MM.1S (cell line): ENCODE results near the gene BTBD9.

Source experiments
- CTCF ChIP-seq: fragments of 300-600 bp; sonication (generic); IDR thresholded peaks from 2 replicates; pipeline ENCODE4 v1.5.1; 2016; ENCODE audit warnings: antibody characterized with exemption, low read length, mixed read lengths
- EZH2phosphoT487 ChIP-seq: fragments of 300-600 bp; sonication (generic); IDR thresholded peaks from 2 replicates; pipeline ENCODE4 v1.6.1; 2018; ENCODE audit warnings: antibody characterized with exemption, low read length

GRCh38 chr6:38492031-38492430 is 147.7 kb downstream of the BTBD9 start:
- TF ChIP-seq CTCF (no peak), EZH2phosphoT487 (no peak)
